OCI-LY7 (cell line): ENCODE results near the gene CCDC85A.

ENCODE experiments used
- EZH2phosphoT487 ChIP-seq: fragments of 200-600 bp; sonication (generic); IDR thresholded peaks from 2 replicates; pipeline ENCODE4 v1.6.1; 2018; ENCODE audit warnings: low read depth, borderline replicate concordance, mild to moderate bottlenecking, mixed run types, antibody characterized with exemption, low read length, moderate library complexity, mixed read lengths
- TF ChIP-seq, protein P1 (sequence below): fragments of 200-600 bp; sonication (generic); conservative IDR thresholded peaks from 2 replicates; pipeline ENCODE4 v1.5.1; 2014; ENCODE audit warnings: mild to moderate bottlenecking, antibody characterized with exemption, low read length, moderate library complexity, mixed read lengths

DNA sequence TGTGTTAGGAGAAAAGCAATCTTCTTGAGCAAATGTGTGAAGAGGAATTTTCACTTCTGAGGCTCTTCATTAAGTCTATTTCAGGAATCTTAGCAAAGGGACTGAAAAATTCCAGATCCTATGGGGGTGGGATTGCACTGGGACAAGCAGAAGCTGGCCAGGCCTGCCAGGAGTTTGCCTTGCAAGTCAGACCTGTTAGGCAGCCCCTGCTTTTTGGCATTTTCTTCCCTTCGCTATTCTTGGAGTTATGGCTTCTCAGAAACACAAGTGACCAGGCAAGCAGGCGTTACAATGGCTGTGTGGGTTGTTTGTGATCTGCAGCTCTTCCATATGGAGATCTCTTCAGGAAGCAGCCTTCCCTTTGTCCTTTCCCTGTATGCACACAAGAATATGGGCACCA lies 8.0 kb upstream of the CCDC85A start:
- TF ChIP-seq EZH2phosphoT487: no peak
- TF ChIP-seq, protein P1, sequence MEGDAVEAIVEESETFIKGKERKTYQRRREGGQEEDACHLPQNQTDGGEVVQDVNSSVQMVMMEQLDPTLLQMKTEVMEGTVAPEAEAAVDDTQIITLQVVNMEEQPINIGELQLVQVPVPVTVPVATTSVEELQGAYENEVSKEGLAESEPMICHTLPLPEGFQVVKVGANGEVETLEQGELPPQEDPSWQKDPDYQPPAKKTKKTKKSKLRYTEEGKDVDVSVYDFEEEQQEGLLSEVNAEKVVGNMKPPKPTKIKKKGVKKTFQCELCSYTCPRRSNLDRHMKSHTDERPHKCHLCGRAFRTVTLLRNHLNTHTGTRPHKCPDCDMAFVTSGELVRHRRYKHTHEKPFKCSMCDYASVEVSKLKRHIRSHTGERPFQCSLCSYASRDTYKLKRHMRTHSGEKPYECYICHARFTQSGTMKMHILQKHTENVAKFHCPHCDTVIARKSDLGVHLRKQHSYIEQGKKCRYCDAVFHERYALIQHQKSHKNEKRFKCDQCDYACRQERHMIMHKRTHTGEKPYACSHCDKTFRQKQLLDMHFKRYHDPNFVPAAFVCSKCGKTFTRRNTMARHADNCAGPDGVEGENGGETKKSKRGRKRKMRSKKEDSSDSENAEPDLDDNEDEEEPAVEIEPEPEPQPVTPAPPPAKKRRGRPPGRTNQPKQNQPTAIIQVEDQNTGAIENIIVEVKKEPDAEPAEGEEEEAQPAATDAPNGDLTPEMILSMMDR: no peak
